Measurements from ENCODE around the gene CCDC13. TPM values are rescaled to one million over a fixed set of nuclear protein-coding genes. Genes with fewer than 3 reads are reported as not detected.

The CCDC13 gene
- total RNA-seq, 1 donor from 2014 or later, result 0.13 TPM

DNA sequence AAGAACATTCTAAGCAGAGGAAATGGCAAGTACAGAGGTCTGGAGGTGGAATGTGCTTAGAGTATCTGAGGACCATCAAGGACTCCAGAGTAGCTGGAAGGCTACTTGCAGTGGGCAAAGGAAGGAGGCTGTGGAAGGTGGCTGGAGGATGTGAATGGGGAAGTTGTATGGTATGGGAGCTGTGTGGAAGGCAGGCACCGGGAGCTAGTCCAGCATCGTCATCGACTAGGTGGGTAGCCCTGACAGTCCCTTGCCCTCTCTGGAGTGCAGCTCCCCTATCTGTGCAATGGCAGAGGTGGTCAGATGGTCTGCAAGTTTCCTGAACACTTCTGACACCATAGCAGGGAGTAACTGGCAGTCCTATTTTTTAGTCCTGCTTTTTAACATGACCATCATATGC, 19.3 kb downstream of the CCDC13 start:
- DNase-seq (ENCODE audit: low read depth in 2 of 2), result no peak

DNA sequence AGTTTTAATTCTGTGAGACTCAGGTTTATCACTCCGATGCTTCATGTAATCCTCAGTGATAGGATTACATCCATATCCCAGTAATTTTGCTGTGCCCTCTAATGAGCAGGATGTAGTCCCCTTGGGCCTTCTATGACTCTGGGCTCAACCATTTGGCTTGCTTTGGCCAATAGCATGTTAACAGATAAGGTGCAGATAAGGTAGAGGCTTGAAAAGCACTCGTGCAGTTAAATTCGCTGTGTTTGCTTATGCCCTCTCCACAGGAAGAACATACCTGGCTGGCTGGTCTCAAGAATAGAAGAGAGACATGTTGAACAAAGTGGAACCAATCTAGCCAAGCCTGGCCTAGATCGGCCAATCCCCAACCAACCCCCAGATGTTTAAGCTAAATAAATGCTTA, 20.1 kb downstream of the CCDC13 start:
- no peak for DNase-seq (ENCODE audit: low read depth in 2 of 2)

DNA sequence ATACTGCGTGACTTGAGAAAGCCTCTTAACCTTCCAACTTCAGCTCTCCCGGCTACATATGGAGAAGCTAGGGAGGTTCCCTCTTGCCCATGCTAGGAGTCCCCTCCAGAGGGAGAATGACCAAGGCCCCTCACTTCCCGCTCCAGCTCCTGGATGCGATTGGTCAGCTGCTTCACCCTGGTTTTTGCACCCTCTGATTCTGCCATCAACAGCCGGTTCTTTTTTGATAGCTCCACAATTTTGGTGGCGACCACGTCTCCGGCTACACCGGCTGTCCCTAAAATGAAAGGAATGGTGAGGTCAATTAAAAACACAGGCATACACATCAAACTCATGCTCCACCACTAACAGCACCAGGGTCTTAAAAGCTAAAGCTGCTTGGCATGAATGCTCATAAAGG, 20.6 kb downstream of the CCDC13 start:
- no peak for DNase-seq (ENCODE audit: low read depth in 2 of 2)

DNA sequence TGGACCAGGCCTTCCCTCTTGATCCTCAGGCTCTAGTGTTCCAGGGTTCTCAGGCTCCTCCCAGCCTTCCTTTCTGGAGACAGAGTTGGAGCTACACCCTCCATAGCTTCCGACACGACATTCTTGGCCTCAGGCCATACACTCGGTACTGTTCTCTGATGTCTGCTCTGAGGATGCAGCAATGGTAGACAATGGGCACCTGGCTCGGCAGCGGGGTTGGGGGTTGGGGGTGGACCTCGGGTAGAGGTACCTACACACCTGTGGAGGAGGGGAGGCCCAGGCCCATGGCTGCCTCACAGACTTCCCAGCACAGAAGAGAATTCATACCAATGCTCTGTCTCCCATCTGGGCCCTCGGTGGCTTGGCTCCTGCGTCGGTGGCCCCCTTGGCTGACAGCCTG, 21.4 kb downstream of the CCDC13 start:
- no peak for DNase-seq (ENCODE audit: low read depth in 2 of 2)

DNA sequence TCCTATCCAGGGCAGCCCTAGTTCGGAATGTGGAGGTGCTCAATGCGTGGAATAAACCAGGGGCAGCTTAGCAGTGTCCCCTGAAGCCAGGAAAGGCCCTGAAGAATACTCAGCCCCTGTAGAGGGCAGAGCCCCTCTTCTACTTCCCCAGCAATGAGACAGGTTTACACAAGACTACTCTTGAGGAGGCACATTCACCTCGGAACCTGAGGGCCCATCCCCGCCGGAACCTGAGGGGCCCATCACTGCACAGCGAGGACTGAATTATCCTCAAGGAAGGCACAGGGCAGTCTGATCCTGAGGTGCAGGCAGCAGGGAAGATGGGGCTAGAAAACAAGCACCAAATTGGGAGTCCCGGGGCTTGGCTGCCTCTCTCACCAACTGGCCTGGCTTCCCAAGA, 22.2 kb downstream of the CCDC13 start:
- DNase-seq (ENCODE audit: low read depth in 2 of 2), result no peak

DNA sequence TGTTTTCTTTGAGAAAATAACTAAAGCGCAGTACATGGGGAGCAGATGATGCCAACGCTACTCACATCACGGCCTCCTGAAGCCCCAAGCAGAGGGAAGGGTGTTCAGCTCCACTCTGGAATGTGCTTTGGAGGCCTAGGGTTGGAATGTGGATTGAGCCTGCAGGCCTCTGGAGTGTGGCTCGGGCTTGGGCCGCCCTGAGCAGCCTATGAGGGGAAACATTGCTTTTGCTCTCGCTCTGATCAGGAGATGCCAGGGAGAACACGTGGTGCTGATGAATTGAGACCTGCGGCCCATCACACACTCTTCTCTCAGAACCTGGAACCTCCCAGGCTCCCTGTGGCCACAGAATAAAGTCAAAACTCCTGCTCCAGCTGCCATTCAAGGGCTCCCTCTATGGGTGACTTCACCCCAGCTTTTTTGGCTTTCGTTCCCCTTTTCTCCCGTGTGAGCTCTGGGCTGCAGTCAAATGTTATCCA, 23.3 kb downstream of the CCDC13 start:
- DNase-seq (ENCODE audit: low read depth in 2 of 2), result no peak

DNA sequence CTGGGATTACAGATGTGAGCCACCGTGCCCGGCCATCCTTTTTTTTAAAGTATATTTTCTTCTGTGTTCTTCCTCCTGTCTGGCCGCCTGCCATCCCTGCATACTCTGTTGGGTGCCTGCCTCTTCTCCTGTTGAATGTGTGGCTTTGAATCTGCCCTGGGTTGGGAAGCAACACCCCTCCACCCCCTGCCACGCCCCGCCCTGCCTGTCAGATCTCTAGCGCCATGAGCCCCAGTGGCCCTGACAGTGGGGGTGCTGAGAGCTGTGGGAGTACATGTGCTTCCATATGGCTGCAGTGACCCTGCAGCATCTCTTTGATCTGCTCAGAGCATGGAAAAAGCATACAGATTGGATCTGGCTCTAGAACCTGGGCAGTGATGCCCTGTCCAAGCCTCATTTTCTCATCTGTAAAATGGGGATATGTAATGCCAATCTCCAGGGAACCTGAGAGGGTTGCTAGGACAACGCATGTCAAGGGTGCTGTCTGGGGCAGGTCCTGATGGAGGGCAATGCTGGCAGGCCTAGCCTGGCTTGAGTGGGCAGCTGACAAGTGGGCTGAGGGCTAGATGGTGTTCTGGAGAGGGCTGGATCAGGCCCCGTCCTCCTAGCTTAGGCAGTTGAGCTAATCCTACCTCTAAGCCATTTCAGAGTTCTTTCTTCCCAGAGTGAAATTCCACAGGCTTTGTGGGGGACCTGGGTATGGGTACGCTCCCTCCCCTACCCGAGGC, 23.9 kb downstream of the CCDC13 start:
- no peak for DNase-seq (ENCODE audit: low read depth in 2 of 2)

DNA sequence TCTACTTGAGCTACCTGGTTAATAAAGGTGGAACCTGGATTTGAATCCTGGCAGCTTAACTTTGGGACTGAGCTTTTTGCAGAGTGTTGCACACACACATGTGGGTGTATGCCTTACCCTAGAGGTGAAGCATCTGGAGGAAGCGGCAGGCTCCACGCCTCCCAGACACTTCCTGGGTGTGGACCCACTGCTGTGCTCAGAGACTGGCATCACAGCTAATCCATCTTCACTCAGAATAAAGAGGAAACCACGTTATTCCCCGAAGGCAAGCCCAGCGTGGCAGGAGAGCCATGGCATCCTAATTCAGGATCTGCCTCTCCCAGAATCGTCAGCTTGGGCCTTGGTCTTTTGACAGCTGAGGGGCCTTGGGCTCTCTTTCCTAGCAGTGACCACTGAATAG, 25.5 kb downstream of the CCDC13 start:
- DNase-seq (ENCODE audit: low read depth in 2 of 2), result no peak

DNA sequence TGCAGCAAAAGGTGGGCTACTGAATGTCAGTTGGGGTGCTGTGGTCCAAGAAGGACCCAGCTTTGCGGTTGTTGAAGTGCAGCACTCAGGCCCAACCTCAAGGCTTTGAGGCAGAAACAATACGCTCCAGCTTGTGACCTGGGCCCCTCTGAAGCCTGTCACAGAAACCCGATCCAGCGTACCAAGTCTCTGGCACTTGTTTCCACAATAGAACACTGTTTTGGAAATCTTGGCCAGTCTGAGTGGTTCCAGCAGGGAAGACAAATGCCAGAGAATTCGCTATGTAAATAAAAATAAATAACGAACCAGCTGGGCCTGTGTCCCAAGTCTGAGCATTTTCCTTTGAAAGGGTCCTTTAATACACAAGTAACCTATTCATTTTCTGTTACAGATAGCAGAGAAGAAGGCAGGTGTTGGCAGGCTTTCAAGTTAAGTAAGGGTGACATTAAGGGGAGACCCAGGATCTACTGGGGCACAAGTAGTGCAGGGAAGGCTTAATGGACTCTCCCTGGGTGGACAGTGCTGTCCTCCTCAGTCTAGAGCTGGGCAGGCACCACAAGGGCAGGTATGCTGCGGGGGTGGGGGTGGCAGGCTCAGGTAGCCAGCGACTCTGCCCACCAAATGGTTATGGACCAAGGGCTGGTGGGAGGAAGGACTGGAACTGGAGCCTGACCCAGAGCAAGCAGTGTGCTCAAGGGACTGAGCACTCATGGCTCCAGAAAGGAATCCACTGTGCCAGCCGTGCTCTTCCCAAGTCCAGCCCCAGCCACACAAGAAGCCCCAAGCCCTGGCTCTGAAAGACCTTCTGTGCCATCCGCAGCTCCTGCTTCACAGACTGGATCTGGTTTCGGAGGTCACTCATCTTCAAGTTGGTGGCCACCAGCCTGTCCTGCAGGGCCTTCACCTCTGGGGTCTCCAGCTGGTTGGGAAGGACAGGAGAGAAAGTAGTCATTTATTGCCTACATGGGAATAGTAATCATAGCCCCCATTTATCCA, 26.3 kb downstream of the CCDC13 start:
- DNase-seq (ENCODE audit: low read depth in 2 of 2), result no peak

DNA sequence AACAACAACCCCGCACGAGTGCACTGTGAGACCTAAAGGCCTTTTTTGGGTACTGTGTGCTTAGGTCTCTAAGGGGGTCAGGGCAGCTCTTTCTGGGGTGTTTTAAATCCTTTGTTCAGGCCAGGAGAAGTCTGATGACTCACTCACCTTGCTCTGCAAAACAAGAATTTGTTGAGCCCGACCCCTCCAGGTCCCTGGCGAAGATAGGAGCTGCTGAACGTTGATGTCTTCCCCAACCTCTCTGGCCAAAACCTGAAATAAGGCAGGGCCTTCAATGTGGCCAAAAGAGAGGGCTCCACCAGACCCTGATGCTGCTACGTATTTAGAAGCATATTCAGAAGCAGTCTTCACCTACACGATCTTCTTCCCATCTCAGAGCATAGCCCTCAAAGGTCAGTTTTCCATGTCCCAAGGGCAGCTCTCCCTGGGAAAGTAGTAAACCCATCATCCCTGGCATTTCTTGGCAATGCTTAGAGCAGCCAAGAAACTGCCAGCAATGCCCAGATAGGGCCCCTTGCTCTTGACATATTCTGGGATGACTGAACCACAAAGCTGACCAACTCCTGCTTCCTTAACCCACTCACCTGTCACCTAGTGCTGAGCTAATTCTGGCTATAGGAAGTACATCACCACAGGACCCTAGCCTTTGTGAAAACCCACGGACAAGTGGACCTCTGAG, 27.1 kb downstream of the CCDC13 start:
- DNase-seq (ENCODE audit: low read depth in 2 of 2), result no peak

DNA sequence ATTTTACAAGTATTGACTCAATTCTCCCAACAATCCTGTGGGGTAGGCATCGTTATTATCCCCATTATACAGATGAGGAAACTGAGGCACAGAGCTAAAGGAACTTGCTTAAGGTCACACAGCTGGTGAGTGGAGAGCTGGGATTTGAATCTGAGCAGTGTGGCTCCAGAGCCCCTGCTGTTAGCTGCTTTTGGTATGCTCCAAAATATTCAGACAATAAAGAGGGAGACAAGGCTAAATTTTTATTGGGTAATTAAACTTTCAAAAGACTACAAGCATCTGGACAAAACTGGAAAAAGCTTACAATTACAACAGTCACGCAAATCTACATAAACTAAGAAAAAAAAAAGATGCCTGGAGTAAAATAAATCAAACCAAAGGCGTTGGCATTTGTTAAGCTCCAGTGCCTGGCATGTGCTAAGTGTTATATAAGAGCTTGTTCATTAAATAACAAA, 27.7 kb downstream of the CCDC13 start:
- no peak for DNase-seq (ENCODE audit: low read depth in 2 of 2)

DNA sequence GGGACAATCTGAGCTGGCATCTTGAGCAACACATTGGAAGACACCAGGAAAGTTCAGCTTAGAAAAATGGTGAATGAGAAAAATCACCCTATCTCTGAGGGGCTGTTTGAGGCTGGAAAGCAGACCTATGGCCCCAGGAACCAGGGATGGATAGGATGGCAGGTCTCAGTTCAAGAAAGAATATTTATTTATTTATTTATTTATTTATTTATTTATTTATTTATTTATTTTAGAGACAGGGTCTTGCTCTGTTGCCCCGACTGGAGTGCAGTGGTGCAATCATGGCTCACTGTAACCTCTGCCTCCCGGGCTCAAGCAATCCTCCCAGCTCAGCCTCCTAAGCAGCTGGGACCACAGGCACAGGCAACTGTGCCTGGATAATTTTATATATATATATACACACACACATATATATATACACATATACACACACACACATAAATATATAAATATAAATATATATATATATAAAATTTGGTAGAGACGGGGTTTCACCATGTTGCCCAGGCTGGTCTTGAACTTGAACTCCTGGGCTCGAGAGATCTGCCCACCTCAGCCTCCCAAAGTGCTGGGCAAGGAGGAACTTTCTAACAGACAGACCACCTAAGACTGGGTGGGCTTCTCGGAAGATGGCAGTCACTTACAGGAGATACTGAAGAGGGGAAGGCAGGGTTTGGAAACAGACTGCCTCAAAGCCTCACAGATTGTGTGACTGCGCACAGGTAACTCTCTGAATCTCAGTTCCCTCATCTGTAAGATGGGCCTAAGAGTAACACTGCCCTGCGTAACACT, 29.7 kb downstream of the CCDC13 start:
- no peak for DNase-seq (ENCODE audit: low read depth in 2 of 2)

DNA sequence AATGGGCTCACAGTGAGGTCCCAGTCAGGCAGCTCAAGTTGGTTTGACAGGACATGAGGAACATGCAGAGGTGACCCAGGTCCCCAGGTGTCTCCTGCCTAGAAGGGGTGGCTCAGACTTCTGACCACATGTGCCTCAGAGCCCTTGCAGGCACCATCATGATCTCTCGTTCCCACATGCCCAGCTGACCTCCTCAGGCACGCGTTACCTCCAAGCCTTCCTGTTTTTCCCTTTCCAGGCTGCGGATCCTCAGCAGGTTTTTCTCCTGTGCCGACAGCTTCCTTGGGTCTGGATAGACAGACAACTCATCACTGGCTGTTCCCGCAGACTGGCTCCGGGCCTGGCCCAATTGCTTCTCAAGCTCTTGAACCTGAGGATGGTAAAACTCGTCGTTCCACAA, 30.4 kb downstream of the CCDC13 start:
- no peak for DNase-seq (ENCODE audit: low read depth in 2 of 2)

DNA sequence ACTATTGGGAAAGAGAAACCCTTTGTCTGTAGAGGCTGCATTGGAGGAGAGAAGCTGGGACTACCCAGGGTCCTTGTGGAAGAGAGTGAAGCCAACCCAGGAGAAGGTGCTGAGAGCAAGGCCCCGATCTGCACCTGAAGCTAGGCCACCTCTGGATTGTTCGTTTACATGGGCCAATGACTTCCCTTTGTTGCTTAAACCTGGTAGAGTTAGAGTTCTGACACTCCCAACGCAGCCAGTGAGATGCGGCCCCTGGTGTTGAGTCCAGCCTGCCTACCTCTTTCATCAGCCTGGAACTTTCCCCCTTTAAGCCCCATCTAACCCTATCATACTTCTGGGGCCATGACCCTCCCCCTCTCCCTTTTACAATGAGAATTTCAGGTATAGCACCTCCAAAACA, 30.8 kb downstream of the CCDC13 start:
- no peak for DNase-seq (ENCODE audit: low read depth in 2 of 2)

DNA sequence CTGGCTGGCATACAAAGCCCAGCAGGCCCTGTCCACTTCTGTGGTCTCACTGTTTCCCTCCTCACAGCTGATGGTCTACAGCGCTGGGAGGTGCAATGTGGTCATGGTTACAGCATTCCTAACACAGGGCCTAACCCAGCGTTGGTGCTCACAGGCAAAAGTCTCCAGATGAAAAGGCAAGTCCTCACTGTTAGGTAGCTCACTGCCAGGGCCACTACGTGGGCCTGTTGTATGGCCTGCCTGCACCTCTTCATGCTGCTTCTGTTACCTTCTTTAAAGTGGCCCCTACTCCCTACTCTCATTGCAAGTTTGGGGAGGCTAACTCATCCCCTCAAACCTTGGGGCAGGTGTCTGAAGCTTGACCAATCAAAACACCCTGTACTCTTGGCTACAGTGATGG, 31.3 kb downstream of the CCDC13 start:
- no peak for DNase-seq (ENCODE audit: low read depth in 2 of 2)

DNA sequence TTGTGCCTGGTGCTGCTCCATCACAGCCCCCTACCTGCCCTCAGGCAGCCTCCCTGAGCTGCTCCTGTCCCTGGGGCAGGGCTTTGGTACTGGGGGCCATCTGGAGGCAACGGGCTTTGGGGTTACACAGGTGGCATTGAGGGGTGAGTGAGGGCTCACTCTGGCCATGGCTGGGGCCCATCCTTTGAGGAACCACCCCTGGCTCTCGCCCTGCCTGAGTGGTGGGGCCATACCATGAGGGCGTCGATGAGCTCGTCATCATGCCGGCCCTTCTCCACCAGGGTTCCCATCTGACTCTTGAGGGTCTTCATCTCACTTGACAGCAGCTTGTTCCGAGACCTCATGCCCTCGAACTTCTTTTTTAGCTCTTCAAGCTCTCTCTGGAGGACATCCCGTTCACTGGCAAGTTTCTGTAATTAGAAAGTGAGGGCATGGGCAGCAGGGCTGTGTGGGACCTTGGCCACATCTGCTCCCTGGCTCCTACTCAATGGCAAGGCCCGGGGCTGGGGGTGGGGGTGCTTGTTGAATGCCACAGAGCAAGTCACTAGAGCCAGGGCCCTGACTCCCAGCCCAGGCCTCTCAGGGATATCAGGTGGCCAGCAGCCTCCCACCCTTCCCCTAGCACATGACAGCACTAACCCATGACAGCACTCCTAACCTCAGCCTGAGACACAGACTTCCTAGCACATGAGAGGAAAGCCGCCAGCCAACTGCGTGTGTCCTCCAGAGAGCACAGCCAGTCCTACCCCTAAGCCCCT, 33.5 kb downstream of the CCDC13 start:
- DNase-seq (ENCODE audit: low read depth in 2 of 2), result no peak

DNA sequence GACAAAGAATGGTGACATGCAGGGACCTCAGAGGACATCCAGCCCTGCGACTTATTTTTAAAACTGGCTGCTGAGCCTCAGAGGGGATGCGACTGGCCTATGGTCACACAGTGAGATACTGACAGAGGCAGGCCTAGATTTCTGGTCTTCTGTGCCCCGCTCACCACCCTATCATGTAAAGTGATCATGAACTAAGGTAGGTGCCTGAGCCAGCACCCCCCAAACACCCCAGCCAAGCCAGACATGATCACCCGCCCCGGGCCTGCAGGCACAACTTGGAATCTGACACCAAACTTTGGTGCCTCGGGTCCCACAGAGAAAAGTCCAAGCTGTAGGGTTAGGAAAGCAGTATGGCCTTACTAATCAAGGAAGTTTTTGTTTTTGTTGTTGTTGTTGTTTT, 36.5 kb downstream of the CCDC13 start:
- no peak for DNase-seq (ENCODE audit: low read depth in 2 of 2)

DNA sequence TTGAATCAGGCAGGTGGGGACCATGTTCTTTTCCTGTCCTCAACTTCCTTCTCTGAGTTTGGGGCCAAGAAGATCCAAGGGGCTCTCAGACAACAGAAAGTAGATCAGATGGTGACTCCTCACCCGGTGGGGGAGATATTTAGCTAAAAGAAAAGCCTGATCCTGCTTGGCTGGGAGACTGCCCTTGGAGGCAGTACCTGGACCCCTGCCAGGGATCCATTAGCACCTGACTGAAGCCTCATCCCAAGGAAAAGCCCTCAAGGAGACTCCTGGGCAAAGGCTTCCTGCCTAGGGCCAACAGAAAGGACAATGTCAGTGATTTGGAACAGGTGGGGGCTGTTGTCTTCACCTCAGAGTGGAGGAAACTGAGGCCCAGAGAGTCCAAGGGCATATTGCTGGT, 37.0 kb downstream of the CCDC13 start:
- no peak for DNase-seq (ENCODE audit: low read depth in 2 of 2)

DNA sequence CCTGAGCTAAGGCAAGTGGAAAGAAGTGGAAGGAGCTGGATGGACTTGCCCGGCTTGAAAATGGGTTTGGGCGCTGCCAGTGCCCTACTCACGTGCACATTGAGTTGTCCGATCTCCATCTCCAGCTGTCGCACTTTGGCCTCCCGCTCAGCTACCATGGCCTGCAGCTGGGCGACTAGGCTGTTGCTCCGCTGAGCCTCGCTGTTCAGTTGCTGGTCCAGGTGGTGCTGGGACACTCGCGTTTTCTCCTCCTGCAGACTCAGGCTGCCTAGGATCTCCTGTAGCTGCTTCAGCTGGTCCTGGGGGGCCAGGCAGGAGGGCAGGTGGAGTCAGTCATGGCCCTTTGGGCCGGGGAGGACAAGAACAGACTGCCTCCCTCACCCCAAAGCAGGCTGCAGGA, 37.4 kb downstream of the CCDC13 start:
- no peak for DNase-seq (ENCODE audit: low read depth in 2 of 2)

DNA sequence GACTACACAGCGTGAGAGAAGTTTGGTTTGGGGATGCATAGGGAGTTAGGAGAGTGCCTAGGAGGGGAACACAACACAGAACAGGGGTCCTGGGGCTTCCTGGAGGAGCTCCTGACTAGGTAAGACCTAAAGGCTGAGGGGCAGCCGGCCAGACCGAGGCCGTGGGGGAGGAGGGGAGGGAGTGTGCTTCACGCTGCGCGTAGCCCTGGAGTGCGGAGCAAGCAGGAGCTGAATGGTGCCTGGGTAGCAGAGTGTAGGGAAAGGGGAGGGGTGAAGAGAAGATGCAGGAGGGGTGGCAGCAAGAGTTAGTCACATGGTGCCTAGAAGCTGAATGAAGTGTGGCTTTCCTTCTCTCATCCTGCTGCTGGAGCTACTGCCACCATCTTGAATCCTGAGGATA, 38.0 kb downstream of the CCDC13 start:
- DNase-seq (ENCODE audit: low read depth in 2 of 2), result no peak

Measured in dermis microvascular lymphatic vessel endothelial cell (primary cell).